GM10266 (cell line): ENCODE data around the gene ITPRIPL1.
A peak's percentile ranks its signal among the peaks of the same experiment; 100 is the strongest.
"Not testable (repeated sequence)": the region's sequence is repeated elsewhere in the genome, so short reads cannot be mapped to it uniquely, and the experiment has no call there.

Experiments
- DNase-seq: peaks from one replicate; pipeline ENCODE4 v3.0.0; 2012; ENCODE audit errors: extremely low spot score
- CTCF ChIP-seq: IDR thresholded peaks from 2 replicates; pipeline ENCODE4 v1.5.1; 2012; ENCODE audit warnings: mild to moderate bottlenecking, low read depth; ENCODE audit not compliant: control insufficient read depth, insufficient read depth; ENCODE audit errors: missing control alignments

Gene ITPRIPL1

GRCh38 chr2:96325041-96325883, at the start of gene ITPRIPL1:
ITPRIPL1 (plus strand) TSS chr2:96325317; CDS start chr2:96325840, 523 bp downstream.
- peak; percentile 61 for DNase-seq
- no peak for TF ChIP-seq CTCF

- no peak for DNase-seq
- TF ChIP-seq CTCF: no peak
Measured at GRCh38 chr2:96276787-96277499, 48.2 kb upstream of the ITPRIPL1 start.

GRCh38 chr2:96287273-96287856, 37.8 kb upstream of the ITPRIPL1 start:
- no peak for DNase-seq
- no peak for TF ChIP-seq CTCF

- no peak for TF ChIP-seq CTCF
- DNase-seq: no peak
Measured at GRCh38 chr2:96291751-96292150, 33.4 kb upstream of the ITPRIPL1 start.

GRCh38 chr2:96294271-96294670, 30.8 kb upstream of the ITPRIPL1 start:
- not testable (repeated sequence) for DNase-seq

GRCh38 chr2:96296925-96297324, 28.2 kb upstream of the ITPRIPL1 start:
- DNase-seq: no peak
- TF ChIP-seq CTCF: no peak

GRCh38 chr2:96301865-96302264, 23.3 kb upstream of the ITPRIPL1 start:
- no peak for TF ChIP-seq CTCF
- no peak for DNase-seq
